GM23338 (cell line): ENCODE measurements around the gene MINPP1.

Source experiments
- CREB1 ChIP-seq: fragments of 250-450 bp; sonication (Bioruptor Pico); IDR thresholded peaks from 2 replicates; pipeline ENCODE4 v1.5.0; 2020; ENCODE audit warnings: low read depth, mild to moderate bottlenecking, moderate library complexity
- CTCF ChIP-seq, 2 experiments: fragments of 200-600 bp in 1 of 2; sonication (generic) in 1 of 2; conservative IDR thresholded peaks; 2 replicates each; pipeline versions ENCODE4 v1.5.1 to v1.6.1; 2016 to 2017; ENCODE audit warnings: antibody characterized with exemption in 2 of 2, low read depth in 2 of 2, mild to moderate bottlenecking in 2 of 2, moderate library complexity in 1 of 2
- EZH2 ChIP-seq: fragments of 200-600 bp; sonication (generic); IDR thresholded peaks from one replicate; pipeline ENCODE4 v1.8.0; 2017; ENCODE audit warnings: antibody characterized with exemption, mild to moderate bottlenecking, low read depth; ENCODE audit not compliant: unreplicated experiment
- EZH2phosphoT487 ChIP-seq: fragments of 200-600 bp; sonication (generic); IDR thresholded peaks from one replicate; pipeline ENCODE4 v1.8.1; 2018; ENCODE audit warnings: antibody characterized with exemption; ENCODE audit not compliant: unreplicated experiment
- JUNB ChIP-seq: IDR thresholded peaks from one replicate; pipeline ENCODE4 v1.6.1; 2016; ENCODE audit warnings: antibody characterized with exemption; ENCODE audit not compliant: unreplicated experiment
- NANOG ChIP-seq: IDR thresholded peaks from 2 replicates; pipeline ENCODE4 v1.6.1; 2016; ENCODE audit warnings: antibody characterized with exemption, borderline replicate concordance
- POLR2AphosphoS5 ChIP-seq: IDR thresholded peaks from 2 replicates; pipeline ENCODE4 v1.6.1; 2016; ENCODE audit warnings: antibody characterized with exemption, low read depth
- STAT1 ChIP-seq: IDR thresholded peaks from one replicate; pipeline ENCODE4 v1.6.1; 2016; ENCODE audit warnings: antibody characterized with exemption; ENCODE audit not compliant: unreplicated experiment
- ZNF114 ChIP-seq: fragments of 250-450 bp; sonication (Bioruptor Pico); IDR thresholded peaks from 2 replicates; pipeline ENCODE4 v1.5.0; 2020; ENCODE audit warnings: mild to moderate bottlenecking, moderate library complexity
- ZNF331 ChIP-seq: fragments of 250-450 bp; sonication (Bioruptor Pico); IDR thresholded peaks from 2 replicates; pipeline ENCODE4 v1.5.0; 2020; ENCODE audit warnings: low read depth, mild to moderate bottlenecking, moderate library complexity
- ZNF462 ChIP-seq: fragments of 250-450 bp; sonication (Bioruptor Pico); IDR thresholded peaks from 2 replicates; pipeline ENCODE4 v1.5.0; 2020; ENCODE audit warnings: mild to moderate bottlenecking, moderate library complexity
- TF ChIP-seq, protein P1 (sequence below): IDR thresholded peaks from one replicate; pipeline ENCODE4 v1.6.1; 2018; ENCODE audit warnings: antibody characterized with exemption; ENCODE audit not compliant: unreplicated experiment
- TF ChIP-seq, protein P2 (sequence below): IDR thresholded peaks from 2 replicates; pipeline ENCODE4 v1.6.1; 2016; ENCODE audit warnings: antibody characterized with exemption

DNA sequence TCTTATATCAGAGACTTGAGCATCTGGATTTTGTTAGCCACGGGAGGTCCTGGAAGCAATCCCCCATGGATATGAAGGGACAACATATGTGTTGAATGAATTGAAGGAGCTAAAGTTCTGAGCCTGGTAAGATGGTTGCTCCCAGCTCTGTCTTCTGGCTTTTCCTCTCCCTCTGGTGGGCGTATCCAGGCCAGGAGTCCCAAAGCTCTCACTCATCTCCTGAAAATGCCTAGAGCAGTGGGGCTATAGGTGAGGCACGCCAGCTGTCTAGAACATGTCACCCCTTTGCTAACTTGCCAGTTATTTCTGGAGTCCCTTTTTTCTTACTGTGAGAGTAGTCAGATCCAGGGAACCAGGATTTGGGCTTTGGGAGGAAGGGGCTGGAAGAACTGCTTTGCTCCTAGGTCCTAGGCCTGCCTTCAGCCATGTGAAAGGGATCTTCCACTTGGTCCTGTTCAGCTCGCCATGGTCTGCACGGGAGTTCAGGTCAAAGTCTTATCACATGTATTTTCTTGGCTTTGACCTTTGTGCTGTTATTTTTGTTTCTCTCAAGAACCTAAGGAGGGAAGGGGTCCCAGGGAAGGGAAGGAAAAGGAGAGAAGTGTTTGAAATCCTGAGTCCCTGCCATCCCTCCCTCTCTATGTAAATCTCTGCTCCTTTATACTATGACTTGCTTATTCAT is 73.6 kb downstream of the MINPP1 start:
- TF ChIP-seq CTCF (conservative IDR thresholded peaks at IDR 0.05; ENCODE audit: low read depth in 2 of 2) (no peak), EZH2 (no peak), POLR2AphosphoS5 (no peak), EZH2phosphoT487 (no peak), JUNB (no peak), ZNF462 (no peak), STAT1 (no peak), CREB1 (CRISPR knock-in tag) (no peak), ZNF331 (CRISPR knock-in tag) (no peak), ZNF114 (CRISPR knock-in tag) (no peak), NANOG (no peak)
- TF ChIP-seq, protein P1, sequence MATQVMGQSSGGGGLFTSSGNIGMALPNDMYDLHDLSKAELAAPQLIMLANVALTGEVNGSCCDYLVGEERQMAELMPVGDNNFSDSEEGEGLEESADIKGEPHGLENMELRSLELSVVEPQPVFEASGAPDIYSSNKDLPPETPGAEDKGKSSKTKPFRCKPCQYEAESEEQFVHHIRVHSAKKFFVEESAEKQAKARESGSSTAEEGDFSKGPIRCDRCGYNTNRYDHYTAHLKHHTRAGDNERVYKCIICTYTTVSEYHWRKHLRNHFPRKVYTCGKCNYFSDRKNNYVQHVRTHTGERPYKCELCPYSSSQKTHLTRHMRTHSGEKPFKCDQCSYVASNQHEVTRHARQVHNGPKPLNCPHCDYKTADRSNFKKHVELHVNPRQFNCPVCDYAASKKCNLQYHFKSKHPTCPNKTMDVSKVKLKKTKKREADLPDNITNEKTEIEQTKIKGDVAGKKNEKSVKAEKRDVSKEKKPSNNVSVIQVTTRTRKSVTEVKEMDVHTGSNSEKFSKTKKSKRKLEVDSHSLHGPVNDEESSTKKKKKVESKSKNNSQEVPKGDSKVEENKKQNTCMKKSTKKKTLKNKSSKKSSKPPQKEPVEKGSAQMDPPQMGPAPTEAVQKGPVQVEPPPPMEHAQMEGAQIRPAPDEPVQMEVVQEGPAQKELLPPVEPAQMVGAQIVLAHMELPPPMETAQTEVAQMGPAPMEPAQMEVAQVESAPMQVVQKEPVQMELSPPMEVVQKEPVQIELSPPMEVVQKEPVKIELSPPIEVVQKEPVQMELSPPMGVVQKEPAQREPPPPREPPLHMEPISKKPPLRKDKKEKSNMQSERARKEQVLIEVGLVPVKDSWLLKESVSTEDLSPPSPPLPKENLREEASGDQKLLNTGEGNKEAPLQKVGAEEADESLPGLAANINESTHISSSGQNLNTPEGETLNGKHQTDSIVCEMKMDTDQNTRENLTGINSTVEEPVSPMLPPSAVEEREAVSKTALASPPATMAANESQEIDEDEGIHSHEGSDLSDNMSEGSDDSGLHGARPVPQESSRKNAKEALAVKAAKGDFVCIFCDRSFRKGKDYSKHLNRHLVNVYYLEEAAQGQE: no peak
- TF ChIP-seq, protein P2, sequence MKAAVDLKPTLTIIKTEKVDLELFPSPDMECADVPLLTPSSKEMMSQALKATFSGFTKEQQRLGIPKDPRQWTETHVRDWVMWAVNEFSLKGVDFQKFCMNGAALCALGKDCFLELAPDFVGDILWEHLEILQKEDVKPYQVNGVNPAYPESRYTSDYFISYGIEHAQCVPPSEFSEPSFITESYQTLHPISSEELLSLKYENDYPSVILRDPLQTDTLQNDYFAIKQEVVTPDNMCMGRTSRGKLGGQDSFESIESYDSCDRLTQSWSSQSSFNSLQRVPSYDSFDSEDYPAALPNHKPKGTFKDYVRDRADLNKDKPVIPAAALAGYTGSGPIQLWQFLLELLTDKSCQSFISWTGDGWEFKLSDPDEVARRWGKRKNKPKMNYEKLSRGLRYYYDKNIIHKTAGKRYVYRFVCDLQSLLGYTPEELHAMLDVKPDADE: no peak
